GM12865 (cell line): ENCODE data around the gene PATJ.

Experiments
- DNase-seq: peaks from one replicate; pipeline ENCODE4 v3.0.0; 2010; ENCODE audit warnings: low read depth
- H3K4me3 ChIP-seq: 2 replicates; pipeline ENCODE4 v1.5.1; 2011; ENCODE audit warnings: mild to moderate bottlenecking, low read depth, low read length, control low read depth
- TF ChIP-seq, protein P1 (sequence below): IDR thresholded peaks from 2 replicates; pipeline ENCODE4 v1.5.1; 2011; ENCODE audit warnings: low read length, control low read depth, low read depth, inconsistent platforms; ENCODE audit not compliant: insufficient read depth; ENCODE audit errors: missing control alignments

The PATJ gene

DNA sequence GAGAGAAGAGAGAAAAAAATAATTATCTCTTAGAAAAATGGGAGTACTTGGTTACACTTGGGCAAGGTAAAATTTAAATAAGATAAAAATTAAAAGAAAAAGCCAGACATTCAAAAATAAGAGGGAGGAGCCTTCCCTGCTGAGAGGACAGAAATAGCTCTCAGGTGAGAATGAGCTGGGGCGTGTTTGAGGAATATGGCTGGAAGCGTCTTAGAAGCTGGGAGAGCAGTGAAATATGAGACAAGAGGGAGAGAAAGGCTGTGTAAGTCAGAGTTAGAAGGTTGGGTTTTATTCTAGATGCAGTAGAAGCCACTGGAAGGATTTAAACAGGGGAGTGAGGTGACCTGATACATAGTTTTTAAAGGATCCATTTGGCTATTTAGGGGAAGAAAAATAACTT lies 298.2 kb downstream of the PATJ start:
- TF ChIP-seq, protein P1, sequence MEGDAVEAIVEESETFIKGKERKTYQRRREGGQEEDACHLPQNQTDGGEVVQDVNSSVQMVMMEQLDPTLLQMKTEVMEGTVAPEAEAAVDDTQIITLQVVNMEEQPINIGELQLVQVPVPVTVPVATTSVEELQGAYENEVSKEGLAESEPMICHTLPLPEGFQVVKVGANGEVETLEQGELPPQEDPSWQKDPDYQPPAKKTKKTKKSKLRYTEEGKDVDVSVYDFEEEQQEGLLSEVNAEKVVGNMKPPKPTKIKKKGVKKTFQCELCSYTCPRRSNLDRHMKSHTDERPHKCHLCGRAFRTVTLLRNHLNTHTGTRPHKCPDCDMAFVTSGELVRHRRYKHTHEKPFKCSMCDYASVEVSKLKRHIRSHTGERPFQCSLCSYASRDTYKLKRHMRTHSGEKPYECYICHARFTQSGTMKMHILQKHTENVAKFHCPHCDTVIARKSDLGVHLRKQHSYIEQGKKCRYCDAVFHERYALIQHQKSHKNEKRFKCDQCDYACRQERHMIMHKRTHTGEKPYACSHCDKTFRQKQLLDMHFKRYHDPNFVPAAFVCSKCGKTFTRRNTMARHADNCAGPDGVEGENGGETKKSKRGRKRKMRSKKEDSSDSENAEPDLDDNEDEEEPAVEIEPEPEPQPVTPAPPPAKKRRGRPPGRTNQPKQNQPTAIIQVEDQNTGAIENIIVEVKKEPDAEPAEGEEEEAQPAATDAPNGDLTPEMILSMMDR = no peak
- DNase-seq = no peak
- no peak overlapping the region for H3K4me3 ChIP-seq

DNA sequence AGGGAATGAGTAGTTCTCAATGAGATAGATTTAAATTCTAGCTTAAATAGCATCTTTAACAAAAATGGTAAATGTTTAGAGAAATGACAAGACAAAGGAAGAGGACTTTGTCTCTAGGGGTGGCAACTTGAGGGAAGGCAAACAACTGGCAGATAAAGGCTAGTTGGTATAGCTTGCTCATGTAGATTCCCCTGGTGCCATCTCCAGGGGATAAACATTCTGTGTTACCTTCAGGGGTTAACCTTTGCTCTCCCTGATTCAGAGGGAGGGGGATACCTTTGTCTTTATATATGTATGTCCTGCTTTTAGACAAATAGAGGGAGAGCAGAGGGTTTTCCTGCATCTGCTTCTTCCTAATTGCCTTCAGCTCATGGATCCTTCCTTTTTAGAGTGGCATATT lies 298.7 kb downstream of the PATJ start:
- H3K4me3 ChIP-seq = no peak overlapping the region
- TF ChIP-seq, protein P1 = no peak
- no peak for DNase-seq

GRCh38 chr1:62043154-62043553 lies 300.9 kb downstream of the PATJ start:
- no peak for DNase-seq
- TF ChIP-seq, protein P1 = no peak
- H3K4me3 ChIP-seq = no peak overlapping the region

DNA sequence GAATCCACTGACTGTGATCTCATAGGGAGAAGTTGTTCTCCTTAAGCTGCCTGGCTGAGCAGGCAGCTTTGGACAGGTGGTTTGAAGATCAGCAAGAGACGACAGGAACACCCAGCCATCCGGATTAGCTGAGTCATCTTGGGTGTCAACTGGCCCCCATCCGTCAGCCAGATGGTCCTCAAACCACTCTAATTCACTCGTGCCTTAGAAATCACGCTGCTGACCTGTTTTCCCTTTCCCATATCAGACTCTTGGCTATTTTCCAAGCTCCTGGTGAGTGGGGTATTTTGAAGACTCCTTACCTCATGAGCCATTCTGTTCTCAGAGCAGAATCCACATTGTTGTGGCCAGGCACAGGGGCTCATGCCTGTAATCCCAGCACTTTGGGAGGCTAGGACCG lies 303.3 kb downstream of the PATJ start:
- TF ChIP-seq, protein P1 = no peak
- DNase-seq = no peak
- no peak overlapping the region for H3K4me3 ChIP-seq

DNA sequence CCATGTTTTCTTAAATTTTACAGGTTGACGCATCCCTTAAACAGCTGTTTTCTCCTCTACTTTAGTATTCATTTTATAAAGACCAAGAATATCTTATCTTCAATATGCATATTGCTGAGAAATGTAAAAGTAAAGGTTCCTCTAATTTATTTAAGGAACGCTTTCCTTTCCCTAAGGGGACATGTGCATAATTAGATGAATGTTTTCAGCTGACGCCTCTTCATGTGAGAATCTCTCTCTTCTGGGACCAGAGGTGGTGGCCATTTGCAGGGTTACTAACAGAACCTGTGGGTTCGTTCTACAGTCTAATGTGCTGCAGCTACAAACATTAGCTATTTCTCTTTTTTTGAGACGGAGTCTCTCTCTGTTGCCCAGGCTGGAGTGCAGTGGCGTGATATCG lies 304.6 kb downstream of the PATJ start:
- TF ChIP-seq, protein P1 = no peak
- DNase-seq = no peak
- no peak overlapping the region for H3K4me3 ChIP-seq

GRCh38 chr1:62050165-62050564 lies 307.9 kb downstream of the PATJ start:
- TF ChIP-seq, protein P1 = no peak
- H3K4me3 ChIP-seq = no peak overlapping the region
- no peak for DNase-seq

DNA sequence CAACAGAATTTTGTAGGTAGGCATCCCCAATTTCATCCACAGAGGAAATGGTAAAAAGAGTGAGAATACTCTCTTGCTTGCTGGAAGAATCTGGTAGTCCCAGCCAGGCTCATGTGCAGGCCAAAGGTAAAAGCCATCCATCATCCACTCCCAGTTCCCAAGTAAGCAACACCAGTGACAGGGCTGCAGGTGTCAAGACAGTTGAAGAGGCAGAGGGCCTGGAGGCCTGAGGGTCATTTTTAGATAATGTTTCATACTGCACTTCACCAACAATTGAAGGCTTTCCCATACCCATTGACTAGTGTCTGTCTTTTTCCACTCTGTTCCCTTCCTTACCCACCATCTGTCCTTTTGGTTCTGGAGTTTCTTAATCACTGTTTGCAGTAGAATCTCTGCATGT lies 310.7 kb downstream of the PATJ start:
- TF ChIP-seq, protein P1 = no peak
- H3K4me3 ChIP-seq = no peak overlapping the region
- DNase-seq = no peak
